Nephron (organoid): Measurements from ENCODE around the gene RNF166.

Source experiments
- H3K27ac Mint-ChIP-seq, 3 experiments: 2 replicates each; pipeline ENCODE4 v1.8.0; 2020; ENCODE audit warnings: mixed read lengths in 3 of 3, mild to moderate bottlenecking in 2 of 3, moderate library complexity in 1 of 3
- H3K27me3 Mint-ChIP-seq: 2 replicates; pipeline ENCODE4 v1.8.0; 2021; ENCODE audit warnings: low read depth, mild to moderate bottlenecking, moderate library complexity, mixed read lengths
- H3K36me3 Mint-ChIP-seq: 2 replicates; pipeline ENCODE4 v1.8.0; 2020; ENCODE audit warnings: low read depth, mixed read lengths
- H3K4me1 Mint-ChIP-seq: 2 replicates; pipeline ENCODE4 v1.8.0; 2020; ENCODE audit warnings: mixed read lengths
- H3K4me3 Mint-ChIP-seq, 3 experiments: 2 replicates each; pipeline ENCODE4 v1.8.0; 2020; ENCODE audit warnings: mild to moderate bottlenecking in 3 of 3, mixed read lengths in 3 of 3, moderate library complexity in 2 of 3
- H3K9me3 Mint-ChIP-seq: 2 replicates; pipeline ENCODE4 v1.8.0; 2020; ENCODE audit warnings: mixed read lengths
- TF ChIP-seq, protein P1 (sequence below), 3 experiments: fragments of 200-600 bp; sonication (generic); IDR thresholded peaks; one replicate each; pipeline ENCODE4 v1.5.0; 2021; ENCODE audit warnings: antibody characterized with exemption in 3 of 3; ENCODE audit not compliant: unreplicated experiment in 3 of 3

The RNF166 gene

DNA sequence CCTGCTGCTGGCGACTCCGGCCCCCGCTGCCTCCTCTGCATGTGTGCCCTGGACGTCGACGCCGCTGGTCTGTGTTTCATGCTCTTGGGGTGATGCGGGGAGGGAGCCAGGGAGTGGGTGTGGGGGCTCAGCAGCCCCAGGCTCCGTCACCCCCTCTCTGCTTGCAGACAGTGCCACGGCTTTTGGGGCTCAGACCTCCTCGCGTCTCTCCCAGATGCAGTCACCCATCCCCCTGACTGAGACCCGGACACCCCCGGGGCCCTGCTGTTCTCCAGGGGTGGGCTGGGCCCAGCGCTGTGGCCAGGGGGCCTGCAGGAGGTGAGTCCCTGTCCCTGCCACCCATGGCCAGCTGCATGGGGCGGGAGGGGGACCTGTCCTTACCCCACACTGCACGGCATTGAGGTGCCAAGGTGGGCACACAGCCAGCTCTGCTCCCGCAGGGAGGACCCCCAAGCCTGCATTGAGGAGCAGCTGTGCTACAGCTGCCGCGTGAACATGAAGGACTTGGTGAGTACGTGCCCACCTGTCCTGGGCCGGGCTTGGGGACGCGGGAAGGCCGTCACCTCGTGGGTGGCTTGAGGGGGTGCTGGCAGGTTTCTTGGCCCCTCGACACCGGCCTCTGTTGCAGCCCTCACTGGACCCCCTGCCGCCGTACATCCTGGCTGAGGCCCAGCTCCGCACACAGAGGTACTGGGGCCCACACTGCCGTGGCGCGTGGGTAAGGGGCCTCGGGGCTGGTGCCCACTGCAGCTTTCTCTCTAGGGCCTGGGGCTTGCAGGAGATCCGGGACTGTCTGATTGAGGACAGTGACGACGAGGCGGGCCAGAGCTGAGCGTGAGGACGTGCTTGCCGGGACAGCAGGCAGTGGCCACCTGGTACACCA is 8.5 kb upstream of the RNF166 start:
- TF ChIP-seq, protein P1, sequence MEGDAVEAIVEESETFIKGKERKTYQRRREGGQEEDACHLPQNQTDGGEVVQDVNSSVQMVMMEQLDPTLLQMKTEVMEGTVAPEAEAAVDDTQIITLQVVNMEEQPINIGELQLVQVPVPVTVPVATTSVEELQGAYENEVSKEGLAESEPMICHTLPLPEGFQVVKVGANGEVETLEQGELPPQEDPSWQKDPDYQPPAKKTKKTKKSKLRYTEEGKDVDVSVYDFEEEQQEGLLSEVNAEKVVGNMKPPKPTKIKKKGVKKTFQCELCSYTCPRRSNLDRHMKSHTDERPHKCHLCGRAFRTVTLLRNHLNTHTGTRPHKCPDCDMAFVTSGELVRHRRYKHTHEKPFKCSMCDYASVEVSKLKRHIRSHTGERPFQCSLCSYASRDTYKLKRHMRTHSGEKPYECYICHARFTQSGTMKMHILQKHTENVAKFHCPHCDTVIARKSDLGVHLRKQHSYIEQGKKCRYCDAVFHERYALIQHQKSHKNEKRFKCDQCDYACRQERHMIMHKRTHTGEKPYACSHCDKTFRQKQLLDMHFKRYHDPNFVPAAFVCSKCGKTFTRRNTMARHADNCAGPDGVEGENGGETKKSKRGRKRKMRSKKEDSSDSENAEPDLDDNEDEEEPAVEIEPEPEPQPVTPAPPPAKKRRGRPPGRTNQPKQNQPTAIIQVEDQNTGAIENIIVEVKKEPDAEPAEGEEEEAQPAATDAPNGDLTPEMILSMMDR (IDR thresholded peaks at IDR 0.05; ENCODE audit: unreplicated experiment in 3 of 3), result no peak
- H3K27me3 Mint-ChIP-seq, result no peaks in the 10 kb centered on the region
- no peak overlapping the region for H3K27ac Mint-ChIP-seq
- no peaks in the 10 kb centered on the region for H3K9me3 Mint-ChIP-seq
- H3K4me3 Mint-ChIP-seq, result no peak overlapping the region
- no peaks in the 10 kb centered on the region for H3K4me1 Mint-ChIP-seq
- peaks cover 5% of the 10 kb centered on the region for H3K36me3 Mint-ChIP-seq

DNA sequence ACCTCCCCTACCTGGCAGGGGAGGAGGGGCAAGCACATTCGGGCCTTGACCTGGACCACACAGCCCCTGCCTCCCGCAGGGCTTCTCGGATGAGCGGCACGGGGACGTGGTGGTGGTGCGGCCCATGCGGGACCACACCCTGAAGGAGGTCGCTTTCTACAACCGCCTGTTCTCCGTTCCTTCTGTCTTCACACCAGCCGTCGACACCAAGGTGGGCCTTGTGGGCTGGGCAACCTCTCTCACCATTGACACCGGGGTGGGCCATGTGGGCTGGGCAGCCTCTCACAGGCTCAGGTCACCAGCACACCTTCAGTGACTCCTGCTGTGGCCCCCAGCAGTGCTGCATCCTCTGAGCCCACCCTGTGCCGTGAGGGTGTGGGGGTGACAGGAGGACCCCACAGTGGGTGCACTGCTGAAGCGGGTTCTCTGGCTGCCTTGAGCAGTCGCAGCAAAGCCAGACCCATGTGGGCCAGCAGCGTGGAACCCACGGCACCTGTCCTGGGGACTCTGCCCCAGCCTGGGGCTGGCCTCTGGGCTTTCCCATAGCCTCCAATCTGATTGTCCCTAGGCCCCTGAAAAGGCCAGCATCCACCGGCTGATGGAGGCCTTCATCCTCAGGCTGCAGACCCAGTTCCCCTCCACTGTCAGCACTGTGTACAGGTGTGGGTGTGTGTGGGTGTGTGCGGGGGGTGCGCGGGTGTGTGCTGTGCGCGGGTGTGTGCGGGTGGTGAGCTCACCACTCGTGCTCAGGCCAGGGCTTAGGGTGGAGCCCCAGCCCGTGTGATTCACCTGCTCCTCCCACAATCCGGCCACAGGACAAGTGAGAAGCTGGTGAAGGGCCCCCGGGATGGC is 7.6 kb upstream of the RNF166 start:
- H3K9me3 Mint-ChIP-seq, result no peaks in the 10 kb centered on the region
- TF ChIP-seq, protein P1 (IDR thresholded peaks at IDR 0.05; ENCODE audit: unreplicated experiment in 3 of 3), result no peak
- H3K27me3 Mint-ChIP-seq, result no peaks in the 10 kb centered on the region
- no peak overlapping the region for H3K27ac Mint-ChIP-seq
- no peaks in the 10 kb centered on the region for H3K4me1 Mint-ChIP-seq
- no peak overlapping the region for H3K4me3 Mint-ChIP-seq
- peaks cover 5% of the 10 kb centered on the region for H3K36me3 Mint-ChIP-seq

DNA sequence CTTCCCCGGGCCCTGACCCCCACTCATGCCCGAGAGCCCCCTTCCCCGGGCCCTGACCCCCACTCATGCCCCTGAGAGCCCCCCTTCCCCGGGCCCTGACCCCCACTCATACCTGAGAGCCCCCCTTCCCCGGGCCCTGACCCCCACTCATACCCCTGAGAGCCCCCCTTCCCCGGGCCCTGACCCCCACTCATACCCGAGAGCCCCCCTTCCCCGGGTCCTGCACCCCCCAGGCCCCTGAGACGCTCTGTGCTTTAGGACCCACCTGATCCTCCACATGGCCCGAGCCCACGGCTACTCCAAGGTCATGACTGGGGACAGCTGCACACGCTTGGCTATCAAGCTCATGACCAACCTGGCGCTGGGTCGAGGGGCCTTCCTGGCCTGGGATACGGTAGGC is 6.8 kb upstream of the RNF166 start:
- H3K36me3 Mint-ChIP-seq, result peaks cover 5% of the 10 kb centered on the region
- H3K27me3 Mint-ChIP-seq, result no peaks in the 10 kb centered on the region
- H3K27ac Mint-ChIP-seq, result no peak overlapping the region
- TF ChIP-seq, protein P1 (IDR thresholded peaks at IDR 0.05; ENCODE audit: unreplicated experiment in 3 of 3), result no peak
- no peaks in the 10 kb centered on the region for H3K9me3 Mint-ChIP-seq
- no peak overlapping the region for H3K4me3 Mint-ChIP-seq
- no peaks in the 10 kb centered on the region for H3K4me1 Mint-ChIP-seq

DNA sequence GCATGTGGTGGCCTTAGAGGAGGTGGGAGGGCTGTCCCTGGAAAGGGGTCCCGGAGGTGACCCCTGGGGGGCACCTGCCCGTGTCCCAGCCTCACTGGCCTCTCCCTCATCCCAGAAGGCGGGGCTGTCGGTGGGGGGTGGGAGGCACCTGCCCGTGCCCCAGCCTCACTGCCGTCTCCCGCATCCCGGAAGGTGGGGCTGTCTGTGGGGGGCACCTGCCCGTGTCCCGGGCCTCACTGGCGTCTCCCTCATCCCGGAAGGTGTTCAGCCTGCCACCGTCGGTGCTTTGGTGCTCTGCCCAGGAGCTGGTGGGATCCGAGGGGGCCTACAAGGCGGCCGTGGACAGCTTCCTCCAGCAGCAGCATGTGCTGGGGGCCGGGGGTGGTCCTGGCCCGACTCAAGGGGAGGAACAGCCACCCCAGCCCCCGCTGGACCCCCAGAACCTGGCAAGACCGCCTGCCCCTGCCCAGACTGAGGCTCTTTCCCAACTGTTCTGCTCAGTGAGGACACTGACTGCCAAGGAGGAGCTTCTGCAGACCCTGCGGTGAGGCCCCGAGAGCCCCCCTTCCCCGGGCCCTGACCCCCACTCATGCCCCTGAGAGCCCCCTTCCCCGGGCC is 6.3 kb upstream of the RNF166 start:
- Mint-ChIP-seq H3K36me3 (peaks cover 5% of the 10 kb centered on the region), H3K9me3 (no peaks in the 10 kb centered on the region), H3K4me1 (peaks cover 2% of the 10 kb centered on the region), H3K27ac (no peak overlapping the region), H3K4me3 (no peak overlapping the region), H3K27me3 (no peaks in the 10 kb centered on the region)
- TF ChIP-seq, protein P1 (IDR thresholded peaks at IDR 0.05; ENCODE audit: unreplicated experiment in 3 of 3), result no peak

DNA sequence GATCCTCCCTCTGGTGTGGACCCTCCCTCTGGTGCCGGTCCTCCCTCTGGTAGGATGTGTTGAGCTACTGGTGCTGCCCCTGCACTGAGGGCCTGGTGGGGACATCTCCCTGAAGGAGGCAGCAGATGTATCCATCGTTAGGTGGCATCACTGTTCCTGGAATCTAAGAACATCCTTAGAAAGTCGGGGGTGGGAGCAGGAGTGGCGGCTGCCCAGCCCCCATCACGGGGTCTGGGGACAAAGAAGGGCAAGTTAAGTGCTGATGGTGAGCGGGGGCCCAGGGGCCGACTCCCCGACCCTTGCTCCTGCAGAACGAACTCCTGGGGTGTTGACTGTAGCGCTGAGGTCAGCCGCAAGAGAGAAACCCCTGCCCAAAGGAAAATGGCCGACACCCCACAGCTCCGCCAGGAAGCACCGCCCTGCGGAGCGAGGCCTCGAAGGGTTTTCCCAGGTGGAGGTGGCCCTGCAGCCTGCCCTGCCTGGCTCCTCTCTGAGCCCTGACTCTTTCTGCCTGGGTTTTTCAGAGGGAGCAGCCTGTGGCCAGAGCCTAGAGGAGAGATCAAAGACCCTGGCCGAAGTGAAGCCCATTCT is 5.6 kb upstream of the RNF166 start:
- no peaks in the 10 kb centered on the region for H3K27me3 Mint-ChIP-seq
- H3K27ac Mint-ChIP-seq, result no peak overlapping the region

More for the DNA sequence above, 5.6 kb upstream of the RNF166 start:
- H3K4me1 Mint-ChIP-seq, result peaks cover 8% of the 10 kb centered on the region
- H3K9me3 Mint-ChIP-seq, result no peaks in the 10 kb centered on the region
- no peaks in the 10 kb centered on the region for H3K36me3 Mint-ChIP-seq
- TF ChIP-seq, protein P1 (IDR thresholded peaks at IDR 0.05; ENCODE audit: unreplicated experiment in 3 of 3), result no peak
- peak overlapping the region in 1 of 3 experiments; percentile 41 for H3K4me3 Mint-ChIP-seq
